Stimulated activated CD4-positive, alpha-beta T cell treated with anti-CD3 and anti-CD28 coated beads, Interleukin-4, amount 100 ng/mL, for 24 hours (primary cell): ENCODE results near the gene ENTPD1.
A peak's percentile ranks its signal among the peaks of the same experiment; 100 is the strongest.
"Not testable (repeated sequence)": the region's sequence is repeated elsewhere in the genome, so short reads cannot be mapped to it uniquely, and the experiment has no call there.

Experiments
- DNase-seq: peaks from one replicate; pipeline ENCODE4 v3.0.0-alpha.2; 2020

The ENTPD1 gene

GRCh38 chr10:95873139-95873538 is 117.2 kb downstream of the ENTPD1 start:
- DNase-seq, result no peak

- DNase-seq, result no peak
Measured at GRCh38 chr10:95873651-95874050, 117.7 kb downstream of the ENTPD1 start.

DNA sequence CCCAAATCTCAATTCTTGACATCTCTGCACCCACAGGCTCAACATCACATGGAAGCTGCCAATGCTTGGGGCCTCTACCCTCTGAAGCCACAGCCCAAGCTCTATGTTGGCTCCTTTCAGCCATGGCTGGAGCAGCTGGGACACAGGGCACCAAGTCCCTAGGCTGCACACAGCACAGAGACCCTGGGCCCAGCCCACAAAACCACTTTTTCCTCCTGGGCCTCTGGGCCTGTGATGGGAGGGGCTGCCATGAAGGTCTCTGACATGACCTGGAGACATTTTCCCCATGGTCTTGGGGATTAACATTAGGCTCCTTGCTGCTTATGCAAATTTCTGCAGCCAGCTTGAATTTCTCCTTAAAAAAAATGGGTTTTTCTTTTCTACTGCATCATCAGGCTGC is 118.8 kb downstream of the ENTPD1 start:
- not testable (repeated sequence) for DNase-seq

- DNase-seq, result no peak
Measured at GRCh38 chr10:95876756-95877155, 120.8 kb downstream of the ENTPD1 start.

- no peak for DNase-seq
Measured at GRCh38 chr10:95877881-95878280, 121.9 kb downstream of the ENTPD1 start.

DNA sequence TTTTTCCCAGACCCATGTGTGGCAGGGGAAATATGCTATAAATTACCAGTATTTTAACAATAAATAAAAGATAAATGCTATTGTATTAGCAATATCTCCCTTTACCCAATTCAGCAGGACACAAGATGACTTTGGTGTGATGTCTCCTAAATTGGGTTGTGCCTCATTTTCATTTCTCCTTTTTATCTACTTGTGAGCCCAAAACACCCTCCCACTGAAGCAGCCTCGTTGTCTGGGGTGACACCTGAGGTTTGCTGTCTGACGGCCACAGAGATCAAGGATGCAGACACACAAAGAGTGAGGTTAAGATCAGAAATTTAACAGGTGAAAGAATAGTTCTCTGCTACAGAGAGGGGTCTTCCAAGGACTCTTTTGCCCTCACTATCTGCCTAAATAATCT is 124.7 kb downstream of the ENTPD1 start:
- DNase-seq, result no peak

GRCh38 chr10:95881316-95881715 is 125.4 kb downstream of the ENTPD1 start:
- DNase-seq, result no peak

DNA sequence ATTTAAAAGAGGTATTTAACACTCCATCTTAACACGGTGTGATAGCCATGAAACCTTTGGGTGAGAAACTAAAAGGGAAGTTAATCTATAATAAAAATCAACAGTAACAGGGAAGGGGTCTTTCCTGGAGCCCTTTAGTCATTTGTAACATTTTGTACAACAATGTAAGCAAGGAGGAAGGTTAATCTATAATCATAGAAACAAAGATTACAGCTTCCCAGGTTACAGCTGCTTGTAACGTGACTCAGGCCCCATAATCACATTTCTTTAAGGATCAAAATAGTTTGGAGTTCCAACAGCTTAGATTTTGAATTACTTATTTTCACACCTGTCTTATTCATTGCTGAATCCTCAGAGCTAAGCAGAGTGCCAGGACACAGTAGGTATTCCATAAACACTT is 133.9 kb downstream of the ENTPD1 start:
- no peak for DNase-seq

DNA sequence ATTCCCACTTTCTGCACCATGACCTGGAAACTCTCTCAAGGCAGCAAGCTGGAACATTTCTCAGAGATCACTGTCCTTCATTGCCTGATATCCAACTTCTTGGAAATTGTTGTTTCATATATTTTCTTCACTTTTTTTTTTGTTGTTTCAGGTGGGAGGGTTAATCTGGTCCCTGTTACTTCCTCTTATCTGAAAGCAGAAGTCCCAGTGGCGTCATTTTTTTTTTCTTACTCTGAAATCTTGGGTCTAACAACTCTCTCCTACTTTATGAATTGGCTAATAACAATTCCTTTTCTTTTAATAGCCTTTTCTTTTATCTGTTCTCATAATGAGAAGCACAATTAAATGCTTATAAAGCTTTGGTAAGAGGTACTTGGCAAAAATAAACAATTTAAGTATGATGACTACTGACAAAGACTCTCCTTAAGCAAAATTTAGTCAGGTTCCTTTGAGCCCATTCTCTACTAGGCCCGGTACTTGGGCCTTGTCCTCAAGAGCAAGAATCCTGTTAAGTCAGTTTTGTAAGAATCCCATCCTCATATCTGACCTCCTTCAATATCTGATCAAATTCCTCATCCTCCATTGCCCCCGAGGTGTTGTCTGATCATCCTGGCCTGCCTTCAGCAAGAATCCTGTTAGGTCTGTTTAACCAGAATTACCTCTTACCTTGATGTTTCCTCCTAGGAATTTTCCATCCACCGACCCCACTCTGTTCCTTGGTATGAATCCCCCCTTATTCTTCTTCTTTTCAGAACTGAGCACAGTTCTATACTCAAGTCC is 140.3 kb downstream of the ENTPD1 start:
- no peak for DNase-seq

GRCh38 chr10:95905897-95906580 is 150.1 kb downstream of the ENTPD1 start:
- not testable (repeated sequence) for DNase-seq

DNA sequence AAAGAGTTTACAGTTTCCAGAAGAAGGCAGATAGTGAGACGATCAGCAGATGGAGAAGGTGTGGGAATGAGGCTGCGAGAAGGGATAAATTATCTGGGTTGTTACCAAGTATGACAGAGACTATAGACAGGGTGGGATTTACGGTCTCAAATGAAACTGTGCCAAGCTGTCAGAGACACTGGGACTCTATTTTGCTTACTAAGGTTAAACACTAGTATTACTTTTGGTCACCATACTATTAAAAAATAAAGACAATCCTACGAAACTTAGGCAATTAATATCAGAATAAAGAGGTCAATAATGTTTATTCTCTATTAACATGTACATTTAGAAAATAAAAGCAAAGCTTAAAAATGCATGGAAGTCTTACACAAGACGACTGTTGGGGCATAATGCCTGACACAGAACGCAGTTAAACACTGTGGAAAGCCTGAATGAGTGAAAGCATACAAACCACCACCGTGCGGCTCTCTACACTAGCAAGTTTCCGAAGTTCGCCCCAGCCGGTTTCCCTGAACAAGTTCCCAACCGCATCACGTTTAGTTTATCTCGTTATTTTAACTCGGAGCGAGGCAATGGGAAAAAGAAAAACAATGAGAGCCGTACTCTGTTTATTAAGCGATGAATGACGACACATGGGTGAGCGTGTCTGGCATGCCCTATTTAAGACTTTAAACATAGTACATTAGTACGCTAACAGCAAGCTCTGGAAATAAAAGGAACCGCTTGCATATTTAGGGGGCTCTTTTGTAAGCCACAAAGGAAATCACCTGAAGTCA is 150.9 kb downstream of the ENTPD1 start:
- DNase-seq, result peak; percentile 38

DNA sequence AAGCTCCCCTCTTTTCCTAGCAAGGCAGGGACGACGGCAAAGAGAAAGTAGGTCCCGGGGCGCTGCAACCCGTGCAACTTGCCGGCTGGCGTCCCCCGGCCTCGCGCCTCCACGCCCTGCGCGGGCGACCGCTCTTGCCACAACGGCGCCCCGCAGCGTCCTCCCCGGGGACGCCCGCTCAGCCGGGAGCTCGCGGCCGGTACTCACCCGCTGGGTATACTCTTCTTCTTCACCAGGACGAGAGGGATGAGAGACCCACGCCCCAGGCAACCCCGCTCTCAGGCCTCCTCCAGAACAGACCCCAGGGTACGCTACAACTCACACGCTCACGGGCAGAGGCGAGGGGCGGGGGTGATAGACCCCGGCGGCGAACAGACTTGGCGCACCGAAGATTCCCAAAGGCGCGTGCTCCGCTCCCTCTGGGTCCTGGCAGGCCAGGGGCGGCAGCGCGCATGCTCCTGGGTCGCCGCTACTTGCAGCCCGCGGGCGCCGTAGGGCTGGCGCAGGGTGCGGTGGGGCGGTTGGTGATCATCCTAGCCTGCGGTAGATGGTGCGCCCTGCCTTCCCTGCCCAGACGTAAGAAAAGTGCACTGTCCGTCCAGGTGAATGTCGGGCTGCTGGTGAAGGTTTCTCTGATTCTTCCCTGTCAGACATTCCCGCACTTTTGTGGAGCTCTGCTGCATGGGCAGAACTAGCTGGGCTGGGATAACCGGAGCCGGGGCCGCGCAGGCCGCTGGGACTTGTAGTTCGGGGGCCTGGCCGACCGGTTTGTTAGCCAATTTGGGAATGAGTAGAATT is 151.7 kb downstream of the ENTPD1 start, which contains the start of gene CC2D2B:
CC2D2B (plus strand) TSS at position 520 of the 798 bp plus-strand sequence. CDS start 3,349 bp downstream, outside the sequence.
- DNase-seq, result peak; percentile 73

GRCh38 chr10:95908450-95908849 is 152.5 kb downstream of the ENTPD1 start:
- DNase-seq, result no peak

DNA sequence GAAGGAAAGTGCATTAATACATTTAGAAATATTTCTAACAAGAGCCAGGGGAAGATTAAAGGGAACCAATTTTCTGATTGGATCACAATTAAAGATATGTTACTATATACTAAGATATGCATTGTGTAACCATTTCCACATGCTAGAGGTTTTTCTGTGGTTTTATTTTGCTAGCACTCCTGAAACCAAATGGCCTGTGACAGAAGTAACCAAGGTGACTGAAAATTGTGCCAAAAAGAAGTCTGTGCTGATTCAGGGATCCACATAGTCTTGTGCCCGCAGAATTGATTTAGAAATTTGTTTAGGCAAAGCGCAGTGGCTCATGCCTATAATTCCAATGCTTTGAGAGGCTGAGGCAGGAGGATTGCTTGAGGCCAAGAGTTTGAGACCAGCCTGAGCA is 153.6 kb downstream of the ENTPD1 start:
- DNase-seq, result no peak

GRCh38 chr10:95916039-95916438 is 160.1 kb downstream of the ENTPD1 start:
- DNase-seq, result not testable (repeated sequence)
